ENCODE results near the gene PTPRN2.
A peak's percentile ranks its signal among the peaks of the same experiment; 100 is the strongest.

PTPRN2 gene

DNA sequence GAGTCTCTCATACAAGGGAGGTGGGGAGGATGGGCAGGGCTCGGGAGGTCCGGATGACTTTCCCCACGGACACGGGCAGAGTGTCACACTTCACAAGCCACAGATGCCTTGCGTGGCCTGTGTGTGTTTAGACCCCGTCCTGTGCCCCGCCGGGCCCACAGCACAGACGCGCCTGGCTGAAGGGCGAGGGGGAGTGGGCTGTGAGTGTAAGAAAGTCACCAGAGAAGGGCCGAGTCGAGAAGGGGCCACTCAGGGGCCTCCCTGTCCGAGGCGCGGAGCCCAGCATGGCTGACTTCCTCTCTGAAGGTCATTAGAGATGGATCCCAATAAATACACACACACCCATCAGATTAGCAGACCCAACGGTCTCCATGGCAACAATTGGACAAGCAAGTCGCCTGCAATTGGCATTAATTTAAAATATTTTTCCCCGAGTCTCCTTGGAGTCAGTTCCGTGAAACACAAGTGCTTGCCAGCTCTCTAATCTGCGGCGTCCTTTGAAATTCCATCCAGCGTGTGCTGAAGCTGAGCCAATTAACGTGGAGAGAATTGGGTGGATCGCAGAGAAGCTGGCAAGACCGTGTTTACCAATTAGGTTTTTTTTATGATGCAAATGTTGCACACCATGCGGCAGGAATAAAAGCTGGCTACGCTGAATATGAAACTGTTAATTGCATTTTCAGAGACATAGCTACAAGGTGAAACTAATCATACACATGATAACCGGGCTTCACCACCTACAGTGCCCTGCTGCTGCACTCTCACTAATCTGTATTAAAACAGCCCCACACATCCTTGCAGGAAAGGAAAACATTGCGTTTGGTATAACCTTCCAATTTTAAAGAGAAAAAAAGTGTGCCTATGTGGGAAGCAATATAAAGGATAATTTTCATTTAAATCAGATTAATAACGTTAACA is 571.2 kb downstream of the PTPRN2 start:
- no peak for TF ChIP-seq MYC (IDR thresholded peaks at IDR 0.05; ENCODE audit: low read depth, low read length)
- no peak for TF ChIP-seq POLR2A (IDR thresholded peaks at IDR 0.05; ENCODE audit: extremely low read depth, insufficient read length)
- TF ChIP-seq, protein P1, sequence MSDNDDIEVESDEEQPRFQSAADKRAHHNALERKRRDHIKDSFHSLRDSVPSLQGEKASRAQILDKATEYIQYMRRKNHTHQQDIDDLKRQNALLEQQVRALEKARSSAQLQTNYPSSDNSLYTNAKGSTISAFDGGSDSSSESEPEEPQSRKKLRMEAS (IDR thresholded peaks at IDR 0.05; ENCODE audit: low read depth, low read length), result no peak
- TF ChIP-seq, protein P2, sequence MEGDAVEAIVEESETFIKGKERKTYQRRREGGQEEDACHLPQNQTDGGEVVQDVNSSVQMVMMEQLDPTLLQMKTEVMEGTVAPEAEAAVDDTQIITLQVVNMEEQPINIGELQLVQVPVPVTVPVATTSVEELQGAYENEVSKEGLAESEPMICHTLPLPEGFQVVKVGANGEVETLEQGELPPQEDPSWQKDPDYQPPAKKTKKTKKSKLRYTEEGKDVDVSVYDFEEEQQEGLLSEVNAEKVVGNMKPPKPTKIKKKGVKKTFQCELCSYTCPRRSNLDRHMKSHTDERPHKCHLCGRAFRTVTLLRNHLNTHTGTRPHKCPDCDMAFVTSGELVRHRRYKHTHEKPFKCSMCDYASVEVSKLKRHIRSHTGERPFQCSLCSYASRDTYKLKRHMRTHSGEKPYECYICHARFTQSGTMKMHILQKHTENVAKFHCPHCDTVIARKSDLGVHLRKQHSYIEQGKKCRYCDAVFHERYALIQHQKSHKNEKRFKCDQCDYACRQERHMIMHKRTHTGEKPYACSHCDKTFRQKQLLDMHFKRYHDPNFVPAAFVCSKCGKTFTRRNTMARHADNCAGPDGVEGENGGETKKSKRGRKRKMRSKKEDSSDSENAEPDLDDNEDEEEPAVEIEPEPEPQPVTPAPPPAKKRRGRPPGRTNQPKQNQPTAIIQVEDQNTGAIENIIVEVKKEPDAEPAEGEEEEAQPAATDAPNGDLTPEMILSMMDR (IDR thresholded peaks at IDR 0.05; ENCODE audit: low read depth, low read length), result no peak
- no peak overlapping the region for H3K4me3 ChIP-seq (ENCODE audit: low read depth, low read length)
- DNase-seq (ENCODE audit: low read depth), result no peak

DNA sequence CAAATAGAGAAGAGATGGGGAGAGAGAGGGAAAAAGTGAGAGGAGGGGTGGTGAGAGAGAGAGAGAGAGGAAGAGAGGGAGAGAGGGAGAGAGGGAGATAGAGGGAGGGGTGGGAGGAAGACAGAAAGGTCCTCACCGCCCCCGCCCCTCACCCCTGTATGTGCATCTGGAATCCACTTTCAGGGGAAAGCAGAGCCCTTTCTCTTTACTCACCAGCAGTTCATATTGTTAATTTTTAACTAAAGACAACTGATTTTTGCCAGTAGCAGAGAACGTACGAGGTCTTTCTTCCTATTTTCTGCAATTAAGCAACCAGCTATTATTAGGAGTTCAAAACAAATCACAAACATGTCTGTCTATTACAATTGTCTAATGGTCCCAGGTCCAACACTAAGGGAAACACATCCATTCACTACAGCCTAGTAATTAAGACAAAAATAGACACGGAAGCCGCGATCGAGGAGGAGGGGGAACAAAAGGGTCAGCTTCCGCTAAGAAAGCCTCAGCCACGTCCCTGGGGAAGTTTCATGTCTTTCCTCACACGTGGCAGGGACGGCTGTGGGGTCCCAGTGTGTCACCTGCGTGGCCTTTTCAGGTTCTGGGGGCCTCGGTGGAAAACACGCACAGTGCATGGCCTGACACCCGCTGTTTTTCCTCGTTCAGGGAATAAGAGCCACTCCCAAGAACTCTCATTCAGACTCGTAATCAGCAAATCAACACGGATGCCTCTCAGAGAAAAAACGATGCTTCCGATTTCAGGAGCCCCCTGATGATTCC is 572.0 kb downstream of the PTPRN2 start:
- DNase-seq (ENCODE audit: low read depth), result peak; percentile 40
- no peak overlapping the region for H3K4me3 ChIP-seq (ENCODE audit: low read depth, low read length)
- no peak for TF ChIP-seq POLR2A (IDR thresholded peaks at IDR 0.05; ENCODE audit: extremely low read depth, insufficient read length)
- no peak for TF ChIP-seq MYC (IDR thresholded peaks at IDR 0.05; ENCODE audit: low read depth, low read length)
- TF ChIP-seq, protein P1 (IDR thresholded peaks at IDR 0.05; ENCODE audit: low read depth, low read length), result no peak
- TF ChIP-seq, protein P2 (IDR thresholded peaks at IDR 0.05; ENCODE audit: low read depth, low read length), result no peak

- no peak for DNase-seq (ENCODE audit: low read depth)
- TF ChIP-seq, protein P1 (IDR thresholded peaks at IDR 0.05; ENCODE audit: low read depth, low read length), result no peak
- no peak for TF ChIP-seq MYC (IDR thresholded peaks at IDR 0.05; ENCODE audit: low read depth, low read length)
- TF ChIP-seq, protein P2 (IDR thresholded peaks at IDR 0.05; ENCODE audit: low read depth, low read length), result no peak
- no peak for TF ChIP-seq POLR2A (IDR thresholded peaks at IDR 0.05; ENCODE audit: extremely low read depth, insufficient read length)
- H3K4me3 ChIP-seq (ENCODE audit: low read depth, low read length), result no peak overlapping the region
Observed at GRCh38 chr7:158014976-158015375, 572.6 kb downstream of the PTPRN2 start.

DNA sequence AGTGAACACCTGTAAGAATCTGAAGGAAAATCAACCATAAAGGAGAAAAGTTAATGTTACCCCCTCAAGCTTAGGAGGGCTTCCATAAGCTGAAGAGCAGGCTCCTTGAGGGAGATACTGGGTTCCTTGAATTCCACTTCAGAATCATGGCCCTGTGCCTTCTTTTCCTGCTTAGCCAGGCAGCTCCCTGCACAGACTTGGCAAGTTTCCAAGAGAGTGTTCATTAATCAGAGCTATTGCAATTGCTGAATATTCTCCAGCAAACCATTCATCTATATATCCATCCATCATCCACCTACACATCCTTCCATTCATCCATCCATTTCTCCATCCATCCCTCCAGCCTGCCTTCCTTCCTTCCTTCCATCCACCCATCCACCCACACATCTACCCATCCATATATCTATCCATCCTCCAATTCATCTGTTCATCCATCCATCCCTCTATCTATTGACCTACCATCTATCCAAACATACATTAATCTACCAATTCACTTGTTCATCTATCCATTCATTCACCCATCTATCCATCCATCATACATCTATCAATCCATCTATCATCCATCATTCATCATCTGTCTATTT is 574.4 kb downstream of the PTPRN2 start:
- TF ChIP-seq, protein P1 (IDR thresholded peaks at IDR 0.05; ENCODE audit: low read depth, low read length), result no peak
- TF ChIP-seq POLR2A (IDR thresholded peaks at IDR 0.05; ENCODE audit: extremely low read depth, insufficient read length), result no peak
- TF ChIP-seq, protein P2 (IDR thresholded peaks at IDR 0.05; ENCODE audit: low read depth, low read length), result no peak
- no peak for DNase-seq (ENCODE audit: low read depth)
- no peak overlapping the region for H3K4me3 ChIP-seq (ENCODE audit: low read depth, low read length)

DNA sequence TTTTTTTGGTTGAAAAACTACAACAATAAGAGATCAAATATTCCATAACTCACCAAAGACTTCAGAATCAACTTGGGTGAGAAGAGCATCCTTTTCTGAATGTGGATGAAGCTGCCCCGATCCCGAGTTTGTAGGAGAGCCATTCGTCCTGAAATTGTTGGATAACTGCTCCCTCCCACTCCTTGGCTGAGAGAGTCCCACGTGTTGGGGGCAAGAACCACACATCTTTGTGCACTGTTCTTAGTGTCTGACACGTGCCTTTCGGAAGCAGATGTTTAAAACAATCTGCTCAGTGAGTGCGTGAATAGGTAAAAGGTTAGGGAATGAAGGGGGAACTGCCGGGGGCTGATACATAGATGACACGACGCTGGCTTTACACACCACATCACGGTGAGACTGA is 575.7 kb downstream of the PTPRN2 start:
- DNase-seq (ENCODE audit: low read depth), result no peak
- no peak overlapping the region for H3K4me3 ChIP-seq (ENCODE audit: low read depth, low read length)
- TF ChIP-seq, protein P1 (IDR thresholded peaks at IDR 0.05; ENCODE audit: low read depth, low read length), result no peak
- TF ChIP-seq MYC (IDR thresholded peaks at IDR 0.05; ENCODE audit: low read depth, low read length) (no peak), POLR2A (IDR thresholded peaks at IDR 0.05; ENCODE audit: extremely low read depth, insufficient read length) (no peak)
- TF ChIP-seq, protein P2 (IDR thresholded peaks at IDR 0.05; ENCODE audit: low read depth, low read length), result no peak
